ENCODE data around the gene USP32.
A peak's percentile ranks its signal among the peaks of the same experiment; 100 is the strongest.

Gene USP32

GRCh38 chr17:60135151-60135950 lies 256.6 kb downstream of the USP32 start:
- H3K9ac ChIP-seq (ENCODE audit: low read length), result peak overlapping the region; percentile 48
- H3K27me3 ChIP-seq (ENCODE audit: control insufficient read depth, insufficient read depth, low read length), result peaks cover 26% of the 10 kb centered on the region
- H3K4me1 ChIP-seq (ENCODE audit: control insufficient read depth, insufficient read depth, low read length), result peaks cover 17% of the 10 kb centered on the region
- H3K9me3 ChIP-seq (ENCODE audit: control insufficient read depth, low read length), result no peaks in the 10 kb centered on the region
- H3K4me3 ChIP-seq (ENCODE audit: low read length), result peak overlapping the region; percentile 65
- no peaks in the 10 kb centered on the region for H3K36me3 ChIP-seq (ENCODE audit: control insufficient read depth, insufficient read depth, low read length)

GRCh38 chr17:60134396-60135150 lies 257.4 kb downstream of the USP32 start:
- no peaks in the 10 kb centered on the region for H3K36me3 ChIP-seq (ENCODE audit: control insufficient read depth, insufficient read depth, low read length)
- peaks cover 12% of the 10 kb centered on the region for H3K4me1 ChIP-seq (ENCODE audit: control insufficient read depth, insufficient read depth, low read length)
- H3K9me3 ChIP-seq (ENCODE audit: control insufficient read depth, low read length), result no peaks in the 10 kb centered on the region
- H3K27me3 ChIP-seq (ENCODE audit: control insufficient read depth, insufficient read depth, low read length), result peaks cover 18% of the 10 kb centered on the region
- peak overlapping the region; percentile 65 for H3K4me3 ChIP-seq (ENCODE audit: low read length)
- H3K9ac ChIP-seq (ENCODE audit: low read length), result peak overlapping the region; percentile 48

- Histone ChIP-seq H3K36me3 (ENCODE audit: control insufficient read depth, insufficient read depth, low read length) (no peaks in the 10 kb centered on the region), H3K4me1 (ENCODE audit: control insufficient read depth, insufficient read depth, low read length) (peaks cover 9% of the 10 kb centered on the region), H3K4me3 (ENCODE audit: low read length) (no peak overlapping the region), H3K9me3 (ENCODE audit: control insufficient read depth, low read length) (no peaks in the 10 kb centered on the region), H3K9ac (ENCODE audit: low read length) (no peak overlapping the region), H3K27me3 (ENCODE audit: control insufficient read depth, insufficient read depth, low read length) (no peaks in the 10 kb centered on the region)
These were observed 261.5 kb downstream of the USP32 start for GRCh38 chr17:60130466-60130865.

- Histone ChIP-seq H3K4me1 (ENCODE audit: control insufficient read depth, insufficient read depth, low read length) (peaks cover under 1% of the 10 kb centered on the region), H3K9ac (ENCODE audit: low read length) (no peak overlapping the region), H3K27me3 (ENCODE audit: control insufficient read depth, insufficient read depth, low read length) (no peaks in the 10 kb centered on the region), H3K9me3 (ENCODE audit: control insufficient read depth, low read length) (no peaks in the 10 kb centered on the region), H3K4me3 (ENCODE audit: low read length) (no peak overlapping the region), H3K36me3 (ENCODE audit: control insufficient read depth, insufficient read depth, low read length) (no peaks in the 10 kb centered on the region)
These were observed 262.8 kb downstream of the USP32 start for GRCh38 chr17:60129164-60129563.
